Renal cortex interstitium (tissue), 11 donors: ENCODE results near the gene ITSN1. TPM values are rescaled to one million over a fixed set of nuclear protein-coding genes. Genes with fewer than 3 reads are reported as not detected.

ENCODE experiments used
- DNase-seq, 11 donors: peaks; one replicate each; pipeline ENCODE4 v3.0.0-alpha.2; 2013; ENCODE audit warnings: low read depth in 9 of 11, low spot score in 4 of 11; ENCODE audit errors: extremely low read depth in 1 of 11
- polyA plus RNA-seq, 3 donors: library from polyadenylated mRNA; unstranded; fragments of 120-200 nt; gene quantifications; one replicate each; pipeline ENCODE4 v1.2.1, GENCODE V29; 2013; ENCODE audit not compliant: insufficient read length in 3 of 3

The ITSN1 gene
- polyA plus RNA-seq, 3 donors, result 42.9 to 52.1 (median 47.9) TPM

DNA sequence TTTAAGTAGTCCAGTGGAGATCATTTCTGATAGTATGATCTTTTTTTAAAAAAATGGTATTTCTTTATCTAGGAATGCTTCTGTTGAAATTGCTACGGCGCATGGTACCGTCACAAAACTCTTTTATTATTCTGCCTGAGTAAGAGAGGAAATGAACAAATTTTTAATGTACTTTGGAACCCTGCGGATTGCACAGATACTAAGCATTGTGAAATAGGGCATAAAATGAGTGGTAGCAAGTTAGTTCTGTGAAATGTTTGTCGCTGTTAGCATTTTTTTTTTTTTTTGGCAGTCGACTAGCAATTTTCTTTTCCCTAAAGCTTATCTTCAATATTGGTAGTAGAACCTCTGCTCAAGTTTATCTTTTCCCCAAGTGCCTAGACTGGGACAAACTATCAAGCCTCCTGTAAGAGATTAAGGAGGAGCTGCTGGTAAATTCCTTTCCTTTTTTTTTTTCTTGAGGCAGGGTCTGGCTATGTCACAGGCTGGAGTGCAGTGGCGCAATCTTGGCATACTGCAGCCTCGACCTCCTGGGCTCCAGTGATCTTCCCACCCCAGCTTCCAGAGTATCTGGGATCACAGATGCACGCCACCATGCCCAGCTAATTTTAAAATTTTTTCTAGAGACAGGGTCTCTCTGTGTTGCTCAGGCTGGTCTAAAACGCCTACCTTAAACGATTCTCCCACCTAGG is 2.2 kb downstream of the ITSN1 start:
- DNase-seq, result no peak

GRCh38 chr21:33645730-33646129 is 3.4 kb downstream of the ITSN1 start:
- no peak for DNase-seq

GRCh38 chr21:33647587-33647986 is 5.3 kb downstream of the ITSN1 start:
- DNase-seq, result no peak

- DNase-seq, result no peak
These were observed 6.3 kb downstream of the ITSN1 start for GRCh38 chr21:33648555-33648954.

GRCh38 chr21:33650230-33650629 is 7.9 kb downstream of the ITSN1 start:
- no peak for DNase-seq

DNA sequence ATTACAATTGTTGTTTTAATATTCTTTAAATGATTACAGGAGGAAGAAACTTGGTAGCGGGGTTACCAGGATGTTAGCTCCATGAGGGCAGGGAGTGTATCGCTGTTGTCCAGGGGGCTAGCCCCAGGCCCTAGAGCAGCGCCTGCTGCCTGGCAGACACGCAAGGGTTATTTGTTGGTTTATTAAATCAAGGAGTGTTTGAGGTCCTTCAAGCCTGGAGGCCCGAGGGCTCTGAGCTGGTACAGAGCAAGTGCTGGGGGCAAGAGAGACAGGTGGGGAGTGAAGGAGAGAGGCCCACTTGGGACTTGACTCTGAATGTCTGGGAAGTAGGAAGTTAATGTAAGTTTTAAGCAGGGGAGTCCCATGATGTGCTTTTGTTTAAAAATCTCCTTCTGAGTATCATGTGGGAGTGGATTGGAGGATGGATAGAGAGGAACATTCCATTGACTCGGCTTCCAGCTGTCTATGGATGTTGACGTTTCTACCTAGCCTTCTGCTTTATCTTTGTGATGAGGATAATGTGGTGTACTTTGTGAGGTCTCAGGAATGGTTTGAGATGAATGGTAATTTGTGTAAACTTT is 8.7 kb downstream of the ITSN1 start:
- DNase-seq, result no peak

DNA sequence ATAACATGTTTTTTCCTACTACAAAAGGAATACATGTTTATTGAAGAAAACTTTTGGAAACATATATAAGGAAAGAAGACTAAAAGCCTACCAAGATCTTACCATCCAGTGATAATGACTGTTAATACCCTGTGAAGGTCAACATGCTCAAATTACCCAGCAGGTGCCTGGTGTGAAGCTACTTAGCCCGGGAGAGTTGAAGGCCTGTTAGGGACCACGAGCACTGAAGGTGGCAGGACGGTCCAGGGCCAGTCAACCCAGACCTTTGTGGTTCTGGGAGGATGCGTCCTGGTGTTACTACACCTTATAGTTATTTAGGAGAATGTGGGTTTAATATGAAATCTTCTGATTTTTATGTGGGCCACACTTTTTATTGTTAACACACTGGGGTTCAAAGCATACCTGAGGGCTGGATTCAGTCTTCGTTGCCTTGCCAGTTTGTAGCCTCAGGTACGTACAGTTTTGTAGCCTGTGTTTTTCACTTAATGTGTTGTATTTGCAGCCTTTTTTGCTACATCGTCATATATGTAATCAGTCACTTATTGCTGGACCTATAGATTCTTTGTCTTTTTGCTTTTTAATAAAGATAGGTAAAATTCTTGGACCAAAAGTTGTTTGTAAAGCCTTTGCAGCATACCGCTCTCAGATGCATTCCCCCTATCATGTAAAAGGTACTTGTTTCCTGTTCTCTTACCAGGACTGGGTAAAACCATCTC is 9.8 kb downstream of the ITSN1 start:
- DNase-seq, result no peak

DNA sequence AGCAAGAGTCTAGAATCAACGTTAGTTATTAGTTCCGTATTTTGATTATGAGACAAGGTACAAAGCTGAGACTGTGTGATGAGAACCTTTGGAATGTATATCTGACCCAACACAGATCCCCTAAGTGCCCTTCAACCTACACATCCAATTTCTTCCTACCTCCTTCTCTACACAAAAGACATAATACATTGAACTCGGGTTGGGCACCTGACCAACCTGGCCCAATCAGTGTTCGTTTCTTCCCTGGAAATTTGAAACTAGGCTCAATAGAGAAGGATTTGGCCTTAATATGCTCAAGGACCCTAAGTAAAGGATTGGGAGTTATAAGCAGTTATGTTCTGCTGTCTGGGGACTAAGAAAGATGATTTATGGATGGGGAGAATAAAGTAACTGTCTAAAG is 12.1 kb downstream of the ITSN1 start:
- DNase-seq, result no peak

GRCh38 chr21:33655588-33656221 is 13.4 kb downstream of the ITSN1 start:
- DNase-seq, result no peak

DNA sequence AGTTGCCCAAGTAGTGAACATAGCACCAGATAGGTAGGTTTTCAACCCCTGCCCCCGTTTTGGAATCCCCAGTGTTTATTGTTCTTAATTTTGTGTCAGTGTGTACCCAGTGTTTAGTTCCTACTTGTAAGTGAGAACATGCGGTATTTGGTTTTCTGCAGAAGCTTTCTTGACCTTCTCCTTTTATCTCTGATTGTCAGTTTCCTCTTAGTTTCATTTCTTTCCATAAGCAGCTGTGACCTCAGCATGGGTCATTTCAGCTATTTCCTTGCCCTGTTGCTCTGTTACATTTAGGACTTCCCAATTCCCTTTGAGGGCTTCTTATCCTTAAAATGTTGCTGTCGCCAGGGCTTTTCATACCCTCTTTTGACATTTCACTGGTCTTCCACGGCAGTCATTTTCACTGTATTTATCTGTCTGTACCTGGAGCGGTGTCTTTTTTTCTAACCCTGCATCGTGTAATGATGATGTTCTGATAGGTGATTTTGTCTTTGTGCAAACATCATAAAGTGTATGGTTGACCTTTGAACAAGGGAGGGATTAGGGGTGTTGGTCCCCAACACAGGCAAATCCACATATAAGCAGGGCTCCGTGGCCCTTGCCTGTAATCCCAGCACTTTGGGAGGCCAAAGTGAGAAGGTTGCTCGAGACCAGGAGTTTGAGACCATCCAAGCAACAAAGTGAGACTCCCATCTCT is 15.0 kb downstream of the ITSN1 start:
- peak in 1 of 11 donors; percentile 34 for DNase-seq

DNA sequence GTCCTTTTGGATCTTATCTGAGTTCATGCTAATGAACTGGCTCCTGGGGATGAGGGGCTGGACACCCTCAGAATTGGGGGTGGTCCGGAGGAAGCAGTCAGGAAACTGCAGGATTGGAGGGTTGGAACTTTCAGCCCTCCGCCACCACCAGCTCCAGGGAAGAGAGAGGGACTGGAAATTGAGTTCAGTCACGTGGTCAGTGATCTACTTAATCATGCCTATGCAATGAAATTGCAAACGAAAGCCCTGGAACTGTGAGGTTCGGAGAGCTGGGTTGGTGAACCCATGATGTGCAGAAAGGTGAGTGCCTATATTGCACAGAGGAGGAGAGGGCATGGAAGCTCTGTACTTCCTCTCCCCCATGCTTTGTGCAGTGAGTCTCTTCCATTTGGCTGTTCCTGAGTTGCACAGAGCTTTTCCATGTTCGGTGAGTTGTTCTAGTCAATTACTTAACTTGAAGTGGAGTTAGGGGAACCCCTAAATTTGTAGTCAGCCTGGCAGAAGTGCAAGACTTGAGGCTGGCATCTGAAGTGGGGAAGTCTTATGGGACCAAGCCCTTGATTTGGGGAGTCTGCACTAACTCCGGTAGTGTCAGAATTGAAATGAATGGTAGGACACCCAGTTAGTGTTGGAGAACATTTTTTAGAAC is 16.7 kb downstream of the ITSN1 start:
- DNase-seq, result no peak

- DNase-seq, result no peak
These were observed 17.3 kb downstream of the ITSN1 start for GRCh38 chr21:33659568-33659949.

DNA sequence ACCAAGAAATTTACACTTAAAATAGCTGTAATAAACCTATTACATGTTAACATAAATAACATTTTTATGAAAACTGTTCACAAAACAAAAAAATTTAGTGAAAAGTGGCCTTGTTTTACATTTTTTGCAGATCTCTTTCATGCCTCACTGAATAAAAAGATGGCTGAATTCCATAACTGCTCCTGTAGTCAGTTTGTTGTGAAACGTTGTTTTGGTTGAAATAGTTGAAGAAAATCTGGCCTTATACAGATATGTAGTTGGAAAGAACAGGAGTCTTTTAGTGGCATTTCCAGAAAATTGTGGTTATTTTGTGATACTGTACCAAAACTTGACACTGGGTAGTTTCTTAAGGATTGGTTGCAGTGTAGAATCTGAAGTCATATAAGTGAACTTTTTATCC is 18.1 kb downstream of the ITSN1 start:
- DNase-seq, result no peak

- no peak for DNase-seq
These were observed 18.8 kb downstream of the ITSN1 start for GRCh38 chr21:33661146-33661545.

- DNase-seq, result no peak
These were observed 19.7 kb downstream of the ITSN1 start for GRCh38 chr21:33662046-33662445.

DNA sequence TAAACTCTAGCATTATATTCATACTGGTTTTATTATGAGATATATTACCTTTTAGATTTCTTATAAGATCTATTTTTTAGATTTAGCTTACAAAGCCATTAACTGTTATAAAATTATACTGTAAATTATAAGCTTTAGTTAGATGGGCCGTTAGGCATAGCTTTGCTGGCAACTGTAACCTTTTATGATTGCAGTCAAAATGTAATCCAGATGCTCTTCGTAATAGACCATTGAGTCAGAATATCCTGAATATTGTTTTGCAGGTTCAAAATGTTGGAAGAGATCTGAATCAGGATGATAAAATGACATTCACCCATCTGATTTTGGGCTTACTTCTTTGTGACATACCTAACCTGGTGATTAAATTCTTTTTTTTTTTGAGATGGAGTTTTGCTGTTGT is 20.9 kb downstream of the ITSN1 start:
- no peak for DNase-seq

DNA sequence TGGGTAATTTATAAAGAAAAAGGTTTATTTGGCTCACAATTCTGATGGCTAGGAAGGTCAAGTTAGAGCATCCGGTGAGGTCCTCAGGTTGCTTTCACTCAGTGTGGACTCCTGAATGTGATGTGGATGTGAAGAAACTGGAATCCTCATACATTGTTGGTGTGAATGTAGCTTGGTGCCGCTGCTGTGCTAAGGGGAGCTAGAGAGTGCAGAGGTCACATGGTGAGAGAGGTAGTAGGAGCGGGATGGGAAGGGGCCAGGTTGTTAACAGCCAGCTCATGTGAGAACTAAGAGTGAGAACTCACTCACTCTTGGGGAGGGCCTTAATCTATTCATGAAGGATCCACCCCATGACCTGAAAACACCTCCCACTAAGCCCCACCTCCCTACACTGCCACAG is 21.8 kb downstream of the ITSN1 start:
- no peak for DNase-seq

GRCh38 chr21:33666153-33666552 is 23.9 kb downstream of the ITSN1 start:
- no peak for DNase-seq

GRCh38 chr21:33667636-33668035 is 25.3 kb downstream of the ITSN1 start:
- no peak for DNase-seq
